Sigmoid colon (tissue), 3 donors: Measurements from ENCODE around the gene COL4A2.

Experiments
- POLR2A ChIP-seq, 2 donors: fragments of 450-650 bp; IDR thresholded peaks; one replicate each; pipeline ENCODE4 v1.6.1; 2016; ENCODE audit warnings: antibody characterized with exemption in 2 of 2, mild to moderate bottlenecking in 2 of 2, moderate library complexity in 2 of 2
- TF ChIP-seq, protein P1 (sequence below), 4 experiments: fragments of 450-650 bp in 3 of 4; fragments of 200-600 bp in 1 of 4; IDR thresholded peaks; one replicate each; pipeline ENCODE4 v1.5.1; 2016 to 2019; ENCODE audit warnings: antibody characterized with exemption in 4 of 4, mild to moderate bottlenecking in 3 of 4, moderate library complexity in 2 of 4

DNA sequence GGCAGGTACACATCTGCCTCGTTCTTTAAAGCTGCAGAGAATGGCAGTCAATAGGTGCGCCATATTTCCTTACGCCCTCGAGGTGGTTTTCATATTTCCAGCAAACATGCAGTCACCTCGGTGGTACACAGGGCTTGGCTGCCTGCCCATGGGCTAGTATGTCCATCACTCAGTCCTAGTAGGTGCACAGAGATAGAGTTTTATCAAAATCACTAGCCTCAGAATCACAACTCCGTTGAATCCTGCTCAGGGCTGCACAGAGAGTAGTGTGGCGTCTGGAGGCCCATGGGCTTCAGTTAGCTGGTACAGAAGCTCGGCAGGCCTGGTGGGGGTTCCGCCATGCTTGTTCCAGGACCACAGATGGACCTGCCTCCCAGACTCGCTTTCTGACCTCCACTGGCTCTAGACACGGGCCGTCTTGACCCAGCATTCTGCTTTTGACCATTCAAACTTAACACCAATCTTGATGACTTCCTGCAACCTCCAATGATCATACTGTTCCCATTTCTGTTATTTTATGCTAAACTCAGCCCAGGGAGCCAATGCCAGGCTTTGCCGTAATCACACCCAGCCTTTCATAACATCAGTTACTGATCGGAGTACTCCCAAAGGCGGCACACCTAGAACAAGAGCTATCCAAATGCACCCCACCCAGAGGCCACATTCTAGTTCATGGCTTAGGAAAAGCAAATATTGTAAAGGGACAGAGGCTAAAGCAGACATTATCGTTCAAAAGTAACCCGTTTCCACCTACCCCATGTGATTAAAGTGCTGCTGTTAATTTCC is 134.1 kb downstream of the COL4A2 start:
- TF ChIP-seq, protein P1, sequence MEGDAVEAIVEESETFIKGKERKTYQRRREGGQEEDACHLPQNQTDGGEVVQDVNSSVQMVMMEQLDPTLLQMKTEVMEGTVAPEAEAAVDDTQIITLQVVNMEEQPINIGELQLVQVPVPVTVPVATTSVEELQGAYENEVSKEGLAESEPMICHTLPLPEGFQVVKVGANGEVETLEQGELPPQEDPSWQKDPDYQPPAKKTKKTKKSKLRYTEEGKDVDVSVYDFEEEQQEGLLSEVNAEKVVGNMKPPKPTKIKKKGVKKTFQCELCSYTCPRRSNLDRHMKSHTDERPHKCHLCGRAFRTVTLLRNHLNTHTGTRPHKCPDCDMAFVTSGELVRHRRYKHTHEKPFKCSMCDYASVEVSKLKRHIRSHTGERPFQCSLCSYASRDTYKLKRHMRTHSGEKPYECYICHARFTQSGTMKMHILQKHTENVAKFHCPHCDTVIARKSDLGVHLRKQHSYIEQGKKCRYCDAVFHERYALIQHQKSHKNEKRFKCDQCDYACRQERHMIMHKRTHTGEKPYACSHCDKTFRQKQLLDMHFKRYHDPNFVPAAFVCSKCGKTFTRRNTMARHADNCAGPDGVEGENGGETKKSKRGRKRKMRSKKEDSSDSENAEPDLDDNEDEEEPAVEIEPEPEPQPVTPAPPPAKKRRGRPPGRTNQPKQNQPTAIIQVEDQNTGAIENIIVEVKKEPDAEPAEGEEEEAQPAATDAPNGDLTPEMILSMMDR (IDR thresholded peaks at IDR 0.05), result no peak
- TF ChIP-seq POLR2A (IDR thresholded peaks at IDR 0.05), result no peak
